Left renal pelvis (tissue), 4 donors: ENCODE results near the gene STAU1. TPM values are rescaled to one million over a fixed set of nuclear protein-coding genes. Genes with fewer than 3 reads are reported as not detected.
"Not testable (repeated sequence)": the region's sequence is repeated elsewhere in the genome, so short reads cannot be mapped to it uniquely, and the experiment has no call there.

Source experiments
- DNase-seq, 4 donors: peaks; one replicate each; pipeline ENCODE4 v3.0.0-alpha.2; 2013; ENCODE audit warnings: low read depth in 4 of 4, low spot score in 3 of 4
- polyA plus RNA-seq, 4 donors: library from polyadenylated mRNA; unstranded; fragments of 120-200 nt; gene quantifications; one replicate each; pipeline ENCODE4 v1.2.1, GENCODE V29; 2013; ENCODE audit not compliant: insufficient read length in 4 of 4

STAU1 gene
- polyA plus RNA-seq: 100 to 1,000 TPM in 3 of 4 donors, 10 to 100 TPM in 1; 97.1 to 129 (median 121) TPM

GRCh38 chr20:49187851-49188641 lies at the start of gene STAU1:
TSS of gene STAU1 (minus strand) at chr20:49188334. CDS start at chr20:49166201, 22,133 bp downstream.
- peak; percentile 84 to 92 (median 88) for DNase-seq

- no peak for DNase-seq
Observed at GRCh38 chr20:49237531-49237930, 49.4 kb upstream of the STAU1 start.

GRCh38 chr20:49236301-49236700 lies 48.2 kb upstream of the STAU1 start:
- no peak for DNase-seq

GRCh38 chr20:49234831-49235230 lies 46.7 kb upstream of the STAU1 start:
- no peak for DNase-seq

GRCh38 chr20:49233226-49233625 lies 45.1 kb upstream of the STAU1 start:
- no peak for DNase-seq

GRCh38 chr20:49231471-49231870 lies 43.3 kb upstream of the STAU1 start:
- no peak for DNase-seq

GRCh38 chr20:49230561-49231133 lies 42.5 kb upstream of the STAU1 start:
- no peak for DNase-seq

GRCh38 chr20:49230021-49230420 lies 41.9 kb upstream of the STAU1 start:
- no peak for DNase-seq

- no peak for DNase-seq
Observed at GRCh38 chr20:49229381-49229780, 41.2 kb upstream of the STAU1 start.

GRCh38 chr20:49228676-49229075 lies 40.5 kb upstream of the STAU1 start:
- DNase-seq: no peak

GRCh38 chr20:49225896-49226295 lies 37.8 kb upstream of the STAU1 start:
- DNase-seq: no peak

- DNase-seq: no peak
Observed at GRCh38 chr20:49219924-49220831, 32.0 kb upstream of the STAU1 start.

GRCh38 chr20:49219091-49219923 lies 31.2 kb upstream of the STAU1 start, which contains the start of gene DDX27:
TSS of gene DDX27 (plus strand) at chr20:49219416. CDS start at chr20:49219449, 33 bp downstream.
- DNase-seq: peak; percentile 98 to 99 (median 99)

- not testable (repeated sequence) for DNase-seq
Observed at GRCh38 chr20:49218739-49219090, 30.6 kb upstream of the STAU1 start.

- DNase-seq: peak; percentile 78 to 91 (median 88)
Observed at GRCh38 chr20:49216991-49217578, 29.0 kb upstream of the STAU1 start.

GRCh38 chr20:49215232-49215631 lies 27.1 kb upstream of the STAU1 start:
- no peak for DNase-seq

- no peak for DNase-seq
Observed at GRCh38 chr20:49214571-49214970, 26.4 kb upstream of the STAU1 start.

- no peak for DNase-seq
Observed at GRCh38 chr20:49210757-49211110, 22.6 kb upstream of the STAU1 start.

GRCh38 chr20:49210101-49210756 lies 22.1 kb upstream of the STAU1 start:
- DNase-seq: no peak
